ENCODE data around the gene NTN1.

DNA sequence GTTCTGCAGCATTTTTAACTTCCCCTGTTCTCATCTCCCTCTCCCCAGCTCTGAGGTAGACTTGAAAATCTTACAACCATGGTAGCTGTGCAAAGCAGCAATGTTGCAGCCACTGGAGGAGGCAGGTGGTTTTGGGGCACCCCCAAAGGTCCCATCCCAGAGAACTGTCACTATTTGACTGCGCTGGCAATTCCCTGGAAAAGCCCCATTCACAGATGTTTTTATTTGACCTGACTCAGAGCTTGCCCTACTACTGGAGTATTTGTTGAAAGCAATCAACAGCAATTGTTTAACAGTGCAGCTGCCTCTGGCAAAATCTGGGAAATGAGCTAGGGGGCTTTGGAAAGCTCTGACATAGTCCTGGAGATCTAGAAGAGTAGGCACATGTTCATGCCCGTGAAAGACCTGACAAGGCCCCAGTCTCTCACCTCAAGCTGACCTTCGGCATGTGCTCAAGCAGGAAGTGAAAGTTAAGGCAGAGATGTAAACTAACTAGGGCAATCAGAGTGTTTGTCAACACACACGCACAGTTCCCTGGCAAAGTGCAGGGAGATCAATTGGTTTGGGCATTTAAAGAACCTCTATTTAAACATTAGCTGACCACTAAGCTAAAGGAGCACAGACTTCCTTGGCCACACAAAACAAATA lies 36.1 kb upstream of the NTN1 start:
- TF ChIP-seq EZH2 (IDR thresholded peaks at IDR 0.05) (no peak), POLR2AphosphoS5 (IDR thresholded peaks at IDR 0.05; ENCODE audit: borderline replicate concordance, low read depth, low read length) (no peak)
